Suprapubic skin (tissue), 3 donors: Measurements from ENCODE around the gene MINK1.

Experiments
- POLR2A ChIP-seq, 2 donors: fragments of 450-650 bp; IDR thresholded peaks; one replicate each; pipeline ENCODE4 v1.6.1; 2017; ENCODE audit warnings: antibody characterized with exemption in 2 of 2, mild to moderate bottlenecking in 2 of 2, moderate library complexity in 2 of 2
- TF ChIP-seq, protein P1 (sequence below), 2 donors: fragments of 200-600 bp in 1 of 2; fragments of 450-650 bp in 1 of 2; sonication (generic) in 1 of 2; IDR thresholded peaks; one replicate each; pipeline ENCODE4 v1.5.1; 2016 to 2019; ENCODE audit warnings: antibody characterized with exemption in 2 of 2, mild to moderate bottlenecking in 1 of 2, moderate library complexity in 1 of 2

DNA sequence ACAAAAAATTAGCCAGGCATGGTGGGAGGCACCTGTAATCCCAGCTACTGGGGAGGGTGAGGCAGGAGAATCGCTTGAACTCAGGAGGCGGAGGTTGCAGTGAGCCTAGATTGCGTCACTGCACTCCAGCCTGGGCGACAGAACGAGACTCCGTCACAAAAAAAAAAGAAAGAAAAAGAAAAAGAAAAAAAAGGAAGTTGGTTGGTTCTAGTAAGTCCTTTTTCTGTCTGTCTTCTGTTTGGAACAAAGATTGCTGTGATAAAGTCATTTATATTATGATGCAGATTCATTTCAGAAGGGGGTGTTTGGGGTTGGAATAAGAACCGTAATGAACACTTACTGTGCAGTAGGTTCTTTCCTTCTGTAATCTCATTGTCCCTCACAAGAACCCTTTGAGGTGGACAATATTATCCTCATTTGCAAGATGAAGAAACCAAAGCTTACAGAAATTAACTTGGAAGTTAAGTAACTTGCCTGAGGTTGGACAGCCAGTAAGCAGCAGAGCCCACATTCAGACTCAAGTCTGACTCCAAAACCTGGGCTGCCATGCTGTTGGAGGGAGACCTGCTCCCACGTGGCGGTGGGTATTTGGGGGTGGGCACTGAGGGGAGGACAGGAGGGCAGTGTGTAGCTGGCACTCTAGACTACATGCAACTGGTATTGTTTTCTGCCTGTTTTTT, 10.3 kb downstream of the MINK1 start:
- TF ChIP-seq, protein P1, sequence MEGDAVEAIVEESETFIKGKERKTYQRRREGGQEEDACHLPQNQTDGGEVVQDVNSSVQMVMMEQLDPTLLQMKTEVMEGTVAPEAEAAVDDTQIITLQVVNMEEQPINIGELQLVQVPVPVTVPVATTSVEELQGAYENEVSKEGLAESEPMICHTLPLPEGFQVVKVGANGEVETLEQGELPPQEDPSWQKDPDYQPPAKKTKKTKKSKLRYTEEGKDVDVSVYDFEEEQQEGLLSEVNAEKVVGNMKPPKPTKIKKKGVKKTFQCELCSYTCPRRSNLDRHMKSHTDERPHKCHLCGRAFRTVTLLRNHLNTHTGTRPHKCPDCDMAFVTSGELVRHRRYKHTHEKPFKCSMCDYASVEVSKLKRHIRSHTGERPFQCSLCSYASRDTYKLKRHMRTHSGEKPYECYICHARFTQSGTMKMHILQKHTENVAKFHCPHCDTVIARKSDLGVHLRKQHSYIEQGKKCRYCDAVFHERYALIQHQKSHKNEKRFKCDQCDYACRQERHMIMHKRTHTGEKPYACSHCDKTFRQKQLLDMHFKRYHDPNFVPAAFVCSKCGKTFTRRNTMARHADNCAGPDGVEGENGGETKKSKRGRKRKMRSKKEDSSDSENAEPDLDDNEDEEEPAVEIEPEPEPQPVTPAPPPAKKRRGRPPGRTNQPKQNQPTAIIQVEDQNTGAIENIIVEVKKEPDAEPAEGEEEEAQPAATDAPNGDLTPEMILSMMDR (IDR thresholded peaks at IDR 0.05), result no peak
- no peak for TF ChIP-seq POLR2A (IDR thresholded peaks at IDR 0.05)
